ENCODE measurements around the gene NTRK1.

Gene NTRK1

GRCh38 chr1:156860628-156861423, at the start of gene NTRK1:
Gene NTRK1 (plus strand): TSS chr1:156860865. CDS start chr1:156860935, 70 bp downstream.
- DNase-seq, result peak in 2 of 4 experiments; percentile 17 to 49

GRCh38 chr1:156811168-156811567, 49.5 kb upstream of the NTRK1 start:
- DNase-seq, result no peak

- DNase-seq, result no peak
These were observed 48.2 kb upstream of the NTRK1 start for GRCh38 chr1:156812293-156812990.

- no peak for DNase-seq
These were observed 47.4 kb upstream of the NTRK1 start for GRCh38 chr1:156813298-156813697.

DNA sequence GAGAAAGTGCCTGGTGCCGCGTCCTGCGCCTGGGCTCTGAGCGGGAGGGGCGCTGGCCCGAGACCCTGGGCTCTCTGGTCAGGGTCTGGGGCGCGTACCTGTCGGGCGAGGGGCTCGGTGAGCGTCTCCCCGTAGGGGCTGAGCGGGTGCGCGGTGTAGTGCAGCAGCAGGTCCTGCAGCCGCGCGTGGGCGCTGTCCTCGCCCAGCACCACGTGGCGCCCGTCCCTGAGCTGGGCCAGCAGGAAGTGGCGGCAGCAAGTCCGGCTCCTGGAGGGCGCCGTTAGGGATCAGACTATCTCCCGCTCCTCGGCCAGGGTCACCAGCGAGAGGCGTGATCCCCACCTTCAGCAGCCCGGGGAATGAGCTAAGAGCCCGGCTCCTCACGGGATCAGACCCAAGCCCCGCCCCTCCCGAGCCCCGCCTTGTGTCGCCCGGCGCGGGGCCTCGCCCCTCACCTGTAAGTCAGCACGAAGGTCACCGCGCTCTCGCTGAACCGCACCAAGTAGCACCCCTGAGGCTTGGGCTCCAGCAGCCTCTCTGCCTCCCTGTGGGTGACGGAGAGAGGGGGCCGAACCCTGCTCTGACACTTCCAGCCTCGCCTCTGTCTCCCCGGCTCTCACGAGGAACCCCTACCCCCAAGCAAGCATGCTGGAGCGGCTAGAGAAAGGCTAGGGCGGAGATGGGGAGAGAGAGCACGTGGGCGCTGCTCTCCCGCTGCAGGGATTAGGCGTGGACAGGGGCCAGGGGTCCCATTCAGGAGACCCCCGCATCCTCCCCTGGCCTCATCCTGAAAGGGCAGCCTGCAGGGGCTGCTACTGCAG, 46.7 kb upstream of the NTRK1 start:
- peak in 3 of 4 experiments; percentile 28 to 57 (median 42) for DNase-seq

- DNase-seq, result no peak
These were observed 45.9 kb upstream of the NTRK1 start for GRCh38 chr1:156814571-156815260.

DNA sequence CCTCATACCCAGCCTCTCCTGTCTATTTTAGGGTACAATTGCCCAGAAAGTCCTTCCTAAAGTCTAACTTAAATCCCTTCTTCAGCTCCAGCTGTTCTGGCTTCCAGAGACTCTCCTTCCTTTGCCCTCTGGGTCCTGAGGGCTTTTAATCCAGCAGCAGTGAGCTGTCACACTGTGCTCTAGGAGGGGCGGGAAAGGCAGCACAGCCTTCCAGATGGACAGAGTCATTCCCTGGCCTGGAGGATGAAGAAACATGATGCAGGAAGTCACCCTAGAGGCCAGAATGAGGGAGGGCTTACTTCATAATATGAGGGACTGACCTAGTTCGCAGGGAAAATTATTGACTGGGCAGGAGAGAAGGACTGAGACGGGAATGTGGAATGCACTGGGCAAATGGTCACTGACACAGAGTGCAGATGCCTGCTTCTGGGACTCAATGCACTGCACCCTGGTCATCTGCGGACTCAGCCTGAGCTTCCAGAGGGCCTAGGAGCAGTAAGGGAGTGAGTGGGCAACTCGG, 45.3 kb upstream of the NTRK1 start:
- DNase-seq, result no peak

GRCh38 chr1:156815961-156816422, 44.7 kb upstream of the NTRK1 start:
- DNase-seq, result no peak

DNA sequence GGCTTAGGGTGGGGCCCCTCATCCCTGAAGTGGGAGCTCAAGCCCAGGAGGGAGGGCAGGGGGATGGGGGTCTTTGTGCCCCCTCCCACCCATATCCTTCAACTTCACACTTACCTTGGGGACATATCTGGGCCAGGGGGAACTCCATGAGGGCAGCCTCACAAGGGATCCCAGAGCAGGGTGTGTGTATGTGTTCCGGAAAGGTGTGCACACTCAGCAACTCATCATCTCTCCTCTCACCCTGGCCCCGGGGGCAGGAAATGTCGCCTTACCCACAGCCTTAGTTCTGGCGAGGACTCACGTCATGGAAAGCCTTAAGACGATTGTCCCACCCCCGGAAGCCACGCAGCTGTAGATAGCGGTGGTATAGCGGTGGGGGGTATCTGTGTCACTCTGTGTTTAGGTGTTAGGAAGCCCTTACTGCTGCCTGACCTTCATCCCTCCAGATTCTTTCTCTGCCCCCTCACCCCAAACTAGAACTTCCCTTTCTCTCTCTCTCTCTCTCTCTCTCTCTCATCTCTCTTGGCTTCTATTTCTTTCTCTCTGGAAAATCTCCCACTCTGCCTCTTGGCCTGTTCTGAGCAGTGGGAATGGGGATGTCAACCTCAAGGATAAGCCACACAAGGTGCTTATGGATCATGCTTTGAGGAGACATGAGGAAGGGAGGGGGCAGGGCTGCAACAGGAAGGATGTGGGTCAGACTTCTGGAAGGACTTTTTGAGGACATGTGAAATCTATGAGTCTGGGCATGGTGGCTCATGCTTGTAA, 43.9 kb upstream of the NTRK1 start, which contains the start of gene SH2D2A:
SH2D2A (minus strand) TSS at position 288 of the 768 bp plus-strand sequence; CDS start at position 148, 140 bp downstream.
- DNase-seq, result peak; percentile 64 to 86 (median 79)

DNA sequence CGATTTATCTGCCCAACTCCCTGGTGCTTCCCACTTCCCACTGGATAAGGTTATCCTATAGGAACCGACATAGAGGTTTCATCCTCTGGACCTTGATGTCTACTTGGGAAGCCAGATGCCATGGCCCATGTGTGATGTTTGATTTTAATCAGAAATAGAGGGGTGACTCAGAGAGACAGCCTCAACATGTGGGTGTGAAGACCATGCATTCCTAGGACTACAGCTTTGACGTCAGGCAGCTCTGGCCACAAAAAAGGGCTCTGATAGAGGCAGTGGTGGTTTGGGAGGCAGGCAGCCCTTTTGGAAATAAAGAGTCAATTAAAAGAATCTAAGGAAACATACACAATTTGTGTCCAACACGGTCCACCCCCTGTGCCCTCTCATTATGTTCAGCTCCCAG, 38.9 kb upstream of the NTRK1 start:
- no peak for DNase-seq

DNA sequence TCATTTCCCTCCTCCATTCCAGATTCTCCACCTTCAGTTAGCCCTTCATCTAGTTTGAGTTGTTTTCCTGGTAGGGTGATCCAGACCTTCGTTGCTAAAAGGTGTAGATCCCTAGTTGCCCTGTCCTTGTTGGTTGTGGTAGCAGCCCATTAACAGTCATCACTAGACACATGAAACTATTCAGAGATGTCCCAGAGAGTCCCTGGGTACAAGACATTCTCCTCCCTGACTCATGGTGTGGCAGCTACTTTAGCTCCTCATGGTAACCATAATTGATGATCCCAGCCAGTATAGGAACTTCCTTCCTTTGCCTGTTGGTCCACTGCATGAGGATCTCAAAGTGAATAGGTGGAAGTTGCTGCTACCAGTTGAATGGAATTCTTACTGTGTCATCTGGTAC, 38.0 kb upstream of the NTRK1 start:
- DNase-seq, result no peak

DNA sequence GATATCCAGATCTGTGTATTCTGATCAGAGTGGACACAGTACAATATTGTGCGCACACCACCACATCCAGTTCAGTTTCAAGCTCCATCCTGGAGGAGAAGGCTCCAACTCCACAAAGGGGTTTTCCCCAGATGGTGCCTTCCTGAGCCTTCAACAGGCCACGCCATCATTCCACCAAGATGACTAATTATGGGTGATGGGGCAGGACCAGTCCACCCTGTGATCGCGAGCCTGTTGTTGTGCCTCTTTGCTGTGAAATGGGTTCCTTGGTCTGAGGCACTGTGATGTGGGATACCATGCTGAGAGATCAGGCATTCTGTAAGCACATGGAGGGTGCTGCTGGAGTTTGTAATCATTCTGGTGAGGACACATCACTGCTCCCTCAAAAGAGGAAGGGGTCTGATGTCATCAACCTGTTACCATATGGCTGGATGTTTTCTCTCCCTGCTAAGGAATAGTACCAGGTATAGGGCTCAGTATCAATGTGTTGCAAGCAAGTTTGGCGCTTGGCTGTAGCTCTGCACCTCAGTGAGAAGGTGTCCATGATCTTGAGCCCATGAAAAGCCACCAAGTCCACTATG, 37.4 kb upstream of the NTRK1 start:
- no peak for DNase-seq

DNA sequence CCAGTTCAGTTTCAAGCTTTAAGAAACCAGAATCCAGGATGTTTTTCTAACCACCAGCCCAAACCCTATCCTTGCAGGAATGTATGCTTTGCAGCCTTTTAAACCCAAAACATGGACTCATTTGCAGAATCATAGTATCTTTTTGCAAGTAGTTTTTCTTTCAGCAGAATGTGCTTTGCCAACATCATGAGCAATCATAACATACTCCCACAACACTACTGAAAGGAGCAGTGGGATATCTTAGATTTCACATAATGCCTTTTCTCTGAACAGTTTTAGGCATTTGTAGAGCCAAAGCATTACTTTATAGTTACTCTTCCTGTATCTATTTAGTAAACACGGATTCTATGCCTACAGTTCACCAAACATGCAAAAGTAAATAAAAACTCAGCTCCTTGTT, 34.0 kb upstream of the NTRK1 start:
- DNase-seq, result no peak

GRCh38 chr1:156828400-156829124, 32.1 kb upstream of the NTRK1 start:
- DNase-seq, result no peak

GRCh38 chr1:156832434-156832833, 28.2 kb upstream of the NTRK1 start:
- DNase-seq, result no peak

DNA sequence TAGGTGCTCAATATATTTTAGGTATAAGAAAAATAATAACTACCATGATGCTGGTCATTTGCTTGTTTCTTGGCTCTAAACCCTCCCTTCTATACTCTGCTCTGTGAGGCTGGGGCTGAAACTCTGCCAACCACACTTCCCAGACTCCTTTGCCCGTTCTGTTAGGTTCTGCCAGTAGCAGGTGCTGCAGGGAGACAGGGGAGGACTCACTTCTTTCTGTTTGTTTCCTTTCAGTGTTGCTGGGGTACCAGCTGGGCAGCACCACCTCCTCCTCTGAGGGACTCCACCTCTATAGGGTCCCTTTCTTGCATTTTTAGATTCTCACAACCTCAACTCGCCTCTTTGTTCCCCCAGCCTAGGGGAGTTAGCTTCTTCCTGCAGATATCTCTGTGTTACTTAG, 27.1 kb upstream of the NTRK1 start:
- DNase-seq, result no peak

GRCh38 chr1:156834322-156834721, 26.3 kb upstream of the NTRK1 start:
- DNase-seq, result no peak

DNA sequence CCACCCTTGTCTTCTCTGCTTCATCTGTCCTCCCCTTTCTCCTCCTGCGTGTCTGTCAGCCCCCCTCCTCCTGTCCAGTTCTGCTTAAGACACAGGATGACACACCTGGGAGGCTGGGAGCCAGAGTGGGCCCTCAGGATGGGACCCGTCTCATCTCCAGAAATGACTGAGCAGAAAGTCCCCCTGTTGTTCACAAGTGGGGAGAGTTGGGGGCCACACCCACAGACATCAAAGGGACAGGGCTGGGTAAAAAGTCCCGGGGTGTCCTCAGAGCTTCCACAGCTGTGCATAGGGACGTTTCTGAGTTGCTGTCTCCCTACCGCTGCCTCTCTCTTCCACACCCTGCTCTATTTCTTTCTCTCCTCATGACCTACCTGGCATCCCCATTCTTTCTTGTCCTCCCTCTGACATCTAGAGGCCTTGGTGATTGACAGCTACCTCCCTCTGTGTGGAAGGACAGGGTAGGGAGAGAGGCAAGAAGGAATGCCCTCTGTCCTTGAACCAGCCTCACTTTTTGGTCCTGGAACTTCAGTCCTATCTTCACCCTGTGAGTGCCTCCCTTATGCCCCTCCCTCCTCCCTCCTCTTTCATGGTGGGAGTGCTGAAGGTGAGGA, 24.5 kb upstream of the NTRK1 start:
- no peak for DNase-seq

DNA sequence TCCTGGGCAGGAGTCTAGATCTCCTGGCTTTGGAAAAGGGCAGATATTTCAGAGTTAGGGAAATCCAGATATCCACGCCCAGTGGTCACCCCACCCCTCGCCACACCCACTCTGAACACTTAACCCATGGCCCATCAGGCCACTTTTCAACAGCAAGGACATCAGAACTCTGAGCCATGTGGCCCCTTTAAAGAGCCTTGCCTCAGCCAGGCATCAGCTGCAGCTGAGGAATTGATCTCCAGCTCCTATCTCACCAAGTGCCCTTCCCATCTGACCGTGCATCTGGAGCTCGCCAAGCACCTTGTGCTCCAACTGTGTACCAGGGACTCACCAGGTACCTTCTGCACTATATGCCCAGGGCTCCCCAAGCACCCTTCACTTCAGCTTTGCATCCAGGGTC, 23.8 kb upstream of the NTRK1 start:
- no peak for DNase-seq

- DNase-seq, result peak in 2 of 4 experiments; percentile 9 to 28
These were observed 21.7 kb upstream of the NTRK1 start for GRCh38 chr1:156838972-156839371.
